Mesenchymal stem cell (in vitro differentiated cells and primary cell): ENCODE measurements around the gene COL23A1.

Experiments
- DNase-seq: peaks from one replicate; pipeline ENCODE4 v3.0.0-alpha.2; 2013
- H2AFZ ChIP-seq: one replicate; pipeline ENCODE4 v1.6.1; 2013; ENCODE audit warnings: low read depth, mild to moderate bottlenecking, control low read depth, inconsistent platforms, low read length, moderate library complexity
- H2AK5ac ChIP-seq: 2 replicates; pipeline ENCODE4 v1.6.1; 2013; ENCODE audit warnings: low read length, moderate library complexity, mild to moderate bottlenecking, inconsistent platforms; ENCODE audit not compliant: severe bottlenecking
- H2BK120ac ChIP-seq: one replicate; pipeline ENCODE4 v1.6.1; 2013; ENCODE audit warnings: low read depth, mild to moderate bottlenecking, inconsistent platforms, low read length, moderate library complexity
- H2BK12ac ChIP-seq, 2 experiments: one replicate each; pipeline ENCODE4 v1.6.1; 2013; ENCODE audit warnings: inconsistent platforms in 2 of 2, low read length in 2 of 2, mild to moderate bottlenecking in 2 of 2, moderate library complexity in 2 of 2, control low read depth in 1 of 2
- H2BK15ac ChIP-seq: one replicate; pipeline ENCODE4 v1.6.1; 2013; ENCODE audit warnings: mild to moderate bottlenecking, low read depth, inconsistent platforms; ENCODE audit not compliant: poor library complexity, severe bottlenecking
- H2BK5ac ChIP-seq: 2 replicates; pipeline ENCODE4 v1.6.1; 2013; ENCODE audit warnings: low read depth, mild to moderate bottlenecking, low read length, control low read depth, inconsistent platforms; ENCODE audit not compliant: poor library complexity, severe bottlenecking
- H3K14ac ChIP-seq, 2 experiments: one replicate each; pipeline ENCODE4 v1.6.1; 2013; ENCODE audit warnings: inconsistent platforms in 2 of 2, low read length in 2 of 2, control low read depth in 1 of 2, mild to moderate bottlenecking in 1 of 2, moderate library complexity in 1 of 2
- H3K18ac ChIP-seq, 2 experiments: one replicate each; pipeline ENCODE4 v1.6.1; 2013; ENCODE audit warnings: inconsistent platforms in 2 of 2, low read length in 2 of 2, control low read depth in 1 of 2, low read depth in 1 of 2, mild to moderate bottlenecking in 1 of 2
- H3K23ac ChIP-seq, 2 experiments: one replicate each; pipeline ENCODE4 v1.6.1; 2013; ENCODE audit warnings: inconsistent platforms in 2 of 2, low read length in 2 of 2, mild to moderate bottlenecking in 2 of 2, moderate library complexity in 2 of 2, control low read depth in 1 of 2
- H3K27ac ChIP-seq: 2 replicates; pipeline ENCODE4 v1.5.1; 2013; ENCODE audit warnings: mild to moderate bottlenecking, moderate library complexity, low read length, control low read depth, inconsistent platforms; ENCODE audit not compliant: poor library complexity, severe bottlenecking
- H3K27me3 ChIP-seq, 2 experiments: 2 replicates each; pipeline versions ENCODE4 v1.6.1 to v1.7.0; 2013; ENCODE audit warnings: low read length in 2 of 2, mild to moderate bottlenecking in 2 of 2, moderate library complexity in 2 of 2, control low read depth in 1 of 2, inconsistent platforms in 1 of 2; ENCODE audit not compliant: control insufficient read depth in 1 of 2, insufficient read depth in 1 of 2
- H3K36me3 ChIP-seq, 2 experiments: 2 replicates each; pipeline versions ENCODE4 v1.6.1 to v1.7.0; 2013; ENCODE audit warnings: low read length in 2 of 2, control low read depth in 1 of 2, inconsistent platforms in 1 of 2, low read depth in 1 of 2, mild to moderate bottlenecking in 1 of 2; ENCODE audit not compliant: insufficient read depth in 2 of 2, control insufficient read depth in 1 of 2
- H3K4ac ChIP-seq, 2 experiments: one replicate each; pipeline ENCODE4 v1.6.1; 2013; ENCODE audit warnings: inconsistent platforms in 2 of 2, low read length in 2 of 2, mild to moderate bottlenecking in 2 of 2, moderate library complexity in 2 of 2, control low read depth in 1 of 2, low read depth in 1 of 2
- H3K4me1 ChIP-seq: 2 replicates; pipeline ENCODE4 v1.6.1; 2013; ENCODE audit warnings: low read depth, low read length, control low read depth; ENCODE audit not compliant: control insufficient read depth, insufficient read depth
- H3K4me2 ChIP-seq: 2 replicates; pipeline ENCODE4 v1.6.1; 2013; ENCODE audit warnings: low read length, mild to moderate bottlenecking, inconsistent platforms; ENCODE audit not compliant: poor library complexity, severe bottlenecking
- H3K4me3 ChIP-seq, 2 experiments: 2 replicates each; pipeline versions ENCODE4 v1.5.1 to v1.7.0; 2013; ENCODE audit warnings: low read length in 2 of 2, mild to moderate bottlenecking in 2 of 2, control low read depth in 1 of 2, low read depth in 1 of 2; ENCODE audit not compliant: insufficient read depth in 1 of 2
- H3K79me1 ChIP-seq: replicated peaks from 2 replicates; pipeline ENCODE4 v1.6.1; 2013; ENCODE audit warnings: mild to moderate bottlenecking, control low read depth, low read length, inconsistent platforms; ENCODE audit not compliant: poor library complexity, severe bottlenecking
- H3K9ac ChIP-seq: 2 replicates; pipeline ENCODE4 v1.7.0; 2013; ENCODE audit warnings: mild to moderate bottlenecking, low read length, moderate library complexity
- H3K9me3 ChIP-seq: 2 replicates; pipeline ENCODE4 v1.7.0; 2013; ENCODE audit warnings: mild to moderate bottlenecking, low read length; ENCODE audit not compliant: control insufficient read depth
- H4K8ac ChIP-seq: one replicate; pipeline ENCODE4 v1.6.1; 2013; ENCODE audit warnings: inconsistent platforms, mild to moderate bottlenecking, low read length, moderate library complexity
- H4K91ac ChIP-seq: one replicate; pipeline ENCODE4 v1.6.1; 2013; ENCODE audit warnings: mild to moderate bottlenecking, low read length, inconsistent platforms
- WGBS: methylation state at CpG from one replicate; pipeline ENCODE4 v1.1.7; 2013; ENCODE audit warnings: mixed read lengths; 5-methylcytosine and 5-hydroxymethylcytosine counted together

Gene COL23A1

DNA sequence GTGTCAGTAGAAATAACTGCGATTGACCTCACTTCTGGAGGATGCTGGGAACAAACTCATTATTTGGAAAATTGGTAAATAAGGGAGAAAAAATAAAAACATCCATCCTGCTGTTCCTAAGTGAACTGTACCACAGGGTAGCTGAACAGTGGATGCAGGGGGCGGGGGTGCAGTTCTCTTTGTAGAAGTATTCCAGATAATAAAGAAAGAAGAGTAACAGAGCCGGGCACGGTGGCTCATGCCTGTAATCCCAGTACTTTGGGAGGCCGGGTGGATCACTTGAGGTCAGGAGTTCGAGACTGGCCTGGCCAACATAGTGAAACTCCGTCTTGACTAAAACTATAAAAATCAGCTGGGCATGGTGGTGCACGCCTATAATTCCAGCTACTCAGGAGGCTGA is 132.1 kb downstream of the COL23A1 start:
- Histone ChIP-seq H2AFZ (no peak overlapping the region), H3K9me3 (no peaks in the 10 kb centered on the region), H3K9ac (no peak overlapping the region), H3K23ac (no peak overlapping the region), H3K4me1 (no peaks in the 10 kb centered on the region), H3K4me2 (no peak overlapping the region), H2AK5ac (no peak overlapping the region), H3K4ac (no peak overlapping the region), H3K27ac (no peak overlapping the region), H4K8ac (no peak overlapping the region), H3K27me3 (peaks cover 0 to 7% of the 10 kb centered on the region in 2 experiments), H3K14ac (no peak overlapping the region), H4K91ac (no peak overlapping the region), H3K4me3 (no peak overlapping the region), H2BK15ac (no peak overlapping the region), H3K79me1 (no peaks in the 10 kb centered on the region), H2BK12ac (no peak overlapping the region), H2BK120ac (no peak overlapping the region), H2BK5ac (no peak overlapping the region), H3K18ac (no peak overlapping the region), H3K36me3 (no peaks in the 10 kb centered on the region)
- no peak for DNase-seq
- 89% methylated on average over 8 of the region's 8 CpGs for WGBS

DNA sequence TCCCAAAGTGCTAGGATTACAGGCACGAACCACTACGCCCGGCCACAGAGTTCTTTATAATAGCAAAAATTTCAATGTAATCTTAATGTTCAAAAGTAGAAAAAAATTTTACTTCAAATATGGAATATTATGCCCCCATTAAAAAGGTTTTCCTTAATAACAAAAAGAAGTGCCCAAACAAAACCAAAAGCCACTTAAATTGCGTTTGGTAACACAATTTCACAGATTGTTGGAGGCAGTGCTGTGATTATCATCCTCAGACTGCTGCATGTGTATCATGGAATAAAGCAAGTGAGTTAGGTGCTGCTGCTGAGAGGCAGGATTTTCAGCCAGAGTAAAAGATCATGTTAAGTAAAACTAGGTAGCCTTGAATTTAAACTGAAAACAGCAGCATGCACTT is 132.7 kb downstream of the COL23A1 start:
- WGBS = 63% methylated on average over 1 of the region's 4 CpGs
- H4K91ac ChIP-seq = no peak overlapping the region
- H3K27me3 ChIP-seq = peaks cover 0 to 7% of the 10 kb centered on the region in 2 experiments
- no peaks in the 10 kb centered on the region for H3K9me3 ChIP-seq
- H3K4ac ChIP-seq = no peak overlapping the region
- H2BK120ac ChIP-seq = no peak overlapping the region
- no peak overlapping the region for H3K18ac ChIP-seq
- no peak overlapping the region for H3K9ac ChIP-seq
- DNase-seq = no peak
- H3K79me1 ChIP-seq = no peaks in the 10 kb centered on the region
- H3K14ac ChIP-seq = no peak overlapping the region
- H2AK5ac ChIP-seq = no peak overlapping the region
- H4K8ac ChIP-seq = no peak overlapping the region
- H2BK5ac ChIP-seq = no peak overlapping the region
- H3K4me2 ChIP-seq = no peak overlapping the region
- H2BK15ac ChIP-seq = no peak overlapping the region
- no peak overlapping the region for H2BK12ac ChIP-seq
- no peaks in the 10 kb centered on the region for H3K4me1 ChIP-seq
- no peak overlapping the region for H3K27ac ChIP-seq
- no peak overlapping the region for H3K23ac ChIP-seq
- no peak overlapping the region for H2AFZ ChIP-seq
- H3K36me3 ChIP-seq = no peaks in the 10 kb centered on the region
- no peak overlapping the region for H3K4me3 ChIP-seq

DNA sequence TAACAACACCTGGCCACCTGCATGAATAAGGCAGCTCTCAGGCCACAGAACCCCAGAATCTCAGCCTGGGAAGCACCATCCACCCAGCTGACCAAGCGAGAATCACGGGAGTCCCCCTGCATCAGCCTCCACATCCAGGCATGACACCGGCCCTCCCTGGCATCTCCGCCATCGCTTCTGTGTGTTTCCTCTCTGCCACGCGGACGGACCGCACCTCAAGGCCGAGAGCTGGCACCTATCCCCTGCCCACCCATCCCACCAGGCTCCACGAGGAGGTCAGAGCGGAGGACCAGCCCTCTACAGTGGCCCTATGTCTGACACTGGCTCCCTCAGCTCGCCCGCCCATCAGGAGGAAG is 134.7 kb downstream of the COL23A1 start:
- no peaks in the 10 kb centered on the region for H3K9me3 ChIP-seq
- H2BK15ac ChIP-seq = no peak overlapping the region
- H4K8ac ChIP-seq = no peak overlapping the region
- H3K14ac ChIP-seq = no peak overlapping the region
- peaks cover 0 to 4% of the 10 kb centered on the region in 2 experiments for H3K27me3 ChIP-seq
- H3K36me3 ChIP-seq = no peaks in the 10 kb centered on the region
- H3K4me2 ChIP-seq = no peak overlapping the region
- no peak overlapping the region for H3K27ac ChIP-seq
- H2BK5ac ChIP-seq = no peak overlapping the region
- no peak overlapping the region for H3K4me3 ChIP-seq
- H2AK5ac ChIP-seq = no peak overlapping the region
- H3K4ac ChIP-seq = no peak overlapping the region
- H4K91ac ChIP-seq = no peak overlapping the region
- H2BK12ac ChIP-seq = no peak overlapping the region
- no peak overlapping the region for H3K18ac ChIP-seq
- no peak for DNase-seq
- no peak overlapping the region for H3K9ac ChIP-seq
- H3K23ac ChIP-seq = no peak overlapping the region
- no peak overlapping the region for H2AFZ ChIP-seq
- no peaks in the 10 kb centered on the region for H3K4me1 ChIP-seq
- WGBS = 94% methylated on average over 12 of the region's 14 CpGs
- no peak overlapping the region for H2BK120ac ChIP-seq
- no peaks in the 10 kb centered on the region for H3K79me1 ChIP-seq

DNA sequence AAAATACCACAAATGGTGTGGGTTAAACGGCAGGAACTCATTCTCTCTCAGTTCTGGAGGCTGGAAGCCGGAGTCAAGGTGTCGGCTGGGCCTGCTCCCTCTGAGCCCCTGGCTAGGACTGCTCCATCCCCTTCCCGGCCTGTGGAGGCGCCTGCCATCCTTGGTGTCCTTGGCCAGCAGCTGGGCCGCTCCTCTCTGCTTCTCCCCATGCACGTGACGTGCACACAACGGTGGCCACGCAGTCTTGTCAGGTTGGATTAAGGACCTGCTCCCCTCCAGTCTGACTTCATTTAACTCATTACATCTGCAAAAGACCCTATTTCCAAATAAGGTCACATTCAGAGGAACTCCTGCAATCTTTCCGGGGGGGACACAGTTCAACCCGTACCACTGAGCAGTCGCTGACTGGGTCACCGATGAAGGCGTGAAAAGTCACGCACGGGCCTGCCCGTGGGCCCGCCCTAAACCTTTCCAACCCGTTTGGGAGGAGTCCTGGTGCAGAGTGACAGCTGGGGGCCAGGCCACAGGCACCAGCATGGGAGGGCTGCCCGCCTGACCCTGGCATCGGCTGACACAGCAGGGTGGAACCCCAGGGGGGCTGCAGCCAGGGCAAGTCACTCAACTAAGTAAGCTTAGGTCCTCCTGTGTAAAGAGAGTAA is 135.2 kb downstream of the COL23A1 start:
- Histone ChIP-seq H3K4me2 (no peak overlapping the region), H2AK5ac (no peak overlapping the region), H3K9me3 (no peaks in the 10 kb centered on the region), H2BK15ac (no peak overlapping the region), H2AFZ (no peak overlapping the region), H3K23ac (no peak overlapping the region), H4K91ac (no peak overlapping the region), H3K4me3 (no peak overlapping the region), H3K14ac (no peak overlapping the region), H3K9ac (no peak overlapping the region), H2BK12ac (no peak overlapping the region), H3K27ac (no peak overlapping the region), H2BK5ac (no peak overlapping the region), H3K4ac (no peak overlapping the region), H3K36me3 (no peaks in the 10 kb centered on the region), H3K79me1 (no peaks in the 10 kb centered on the region), H3K27me3 (no peaks in the 10 kb centered on the region), H3K4me1 (no peaks in the 10 kb centered on the region), H2BK120ac (no peak overlapping the region), H3K18ac (no peak overlapping the region), H4K8ac (no peak overlapping the region)
- 87% methylated on average over 22 of the region's 22 CpGs for WGBS
- DNase-seq = no peak
